Right forelimb (tissue), 1 donor: Measurements from ENCODE around the gene TMEM161B.
"Not testable (repeated sequence)": the region's sequence is repeated elsewhere in the genome, so short reads cannot be mapped to it uniquely, and the experiment has no call there.

ENCODE experiments used
- DNase-seq: peaks from one replicate; pipeline ENCODE4 v3.0.0-alpha.2; 2018

TMEM161B gene

DNA sequence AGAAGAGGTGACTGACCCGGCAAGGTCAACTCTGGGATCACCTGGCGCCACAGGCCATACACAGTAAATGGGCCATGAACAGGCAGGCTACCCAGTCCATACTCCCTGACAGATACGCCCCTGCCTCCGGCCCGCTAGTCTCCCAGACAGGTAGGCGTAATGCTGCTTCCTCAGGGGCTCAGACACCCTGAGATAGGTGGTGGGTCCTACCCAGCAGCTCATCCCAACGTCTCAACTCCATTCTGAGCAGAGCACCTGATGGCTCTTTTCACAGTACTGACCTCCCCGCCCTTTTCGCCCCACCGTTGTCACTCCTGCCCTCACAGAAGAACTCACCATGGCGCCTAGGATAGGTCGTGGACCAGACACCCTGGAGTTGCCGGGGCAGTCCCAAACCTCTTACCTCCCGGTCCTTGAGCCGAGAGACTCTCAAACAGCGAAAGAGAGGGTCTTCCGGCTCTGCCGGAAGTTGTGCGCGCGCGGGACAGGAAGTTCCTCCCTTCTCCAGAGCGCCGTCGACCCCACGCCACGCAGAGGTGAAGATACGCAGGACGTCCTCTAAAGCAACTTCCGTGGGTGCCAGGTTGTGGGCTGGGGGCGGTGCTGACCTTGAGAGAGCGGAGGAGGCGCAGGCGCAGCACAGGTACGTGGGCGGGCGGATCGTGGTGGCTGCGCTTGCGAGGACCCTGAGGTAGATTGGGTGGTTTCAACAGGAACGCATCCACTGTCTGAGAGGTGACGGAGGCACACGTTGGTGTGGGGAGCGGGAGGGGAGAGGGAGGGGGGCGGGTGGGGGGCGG is at the start of gene TMEM161B:
TSS of gene TMEM161B (minus strand) at position 461 of the 800 bp plus-strand sequence. CDS start at position 339, 122 bp downstream.
- DNase-seq = peak; percentile 87

DNA sequence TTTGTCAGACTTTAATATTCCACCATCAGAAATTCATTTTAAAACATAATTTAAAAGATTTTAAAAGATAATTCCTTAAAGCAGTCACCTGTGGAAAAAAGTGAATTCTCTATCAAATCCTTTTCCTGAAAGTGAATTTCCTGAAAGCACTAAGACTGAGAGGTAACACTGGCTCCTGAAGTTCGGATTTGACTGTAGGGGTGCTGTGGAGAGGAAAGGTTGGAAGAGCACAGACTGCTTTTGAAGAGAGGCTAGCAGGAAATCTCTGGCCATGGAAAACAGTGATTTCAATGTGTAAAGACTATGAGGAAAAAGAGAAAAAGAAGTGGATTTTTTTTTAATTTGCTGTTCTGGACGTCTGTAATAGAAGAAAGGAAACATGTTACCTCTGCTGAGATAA is 35.7 kb upstream of the TMEM161B start:
- DNase-seq = no peak

DNA sequence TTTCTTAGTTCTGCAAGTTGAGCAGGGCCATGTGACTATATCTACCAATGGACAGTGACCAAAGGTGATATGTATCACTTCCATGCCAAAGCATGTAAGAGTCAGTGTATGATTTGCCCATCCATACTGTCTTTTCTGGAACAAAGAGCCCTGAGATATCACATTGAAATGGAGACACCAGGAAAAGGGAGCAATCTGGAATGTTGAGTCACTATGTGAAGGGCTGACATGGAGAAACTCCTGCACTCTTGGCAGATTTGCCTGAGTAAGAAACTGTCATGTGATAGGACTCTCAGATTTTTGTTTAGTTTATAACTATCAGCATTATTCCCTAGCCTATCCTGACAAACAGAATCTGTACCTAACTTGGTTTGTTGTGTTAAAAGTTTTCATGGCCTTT is 29.8 kb upstream of the TMEM161B start:
- DNase-seq = no peak

DNA sequence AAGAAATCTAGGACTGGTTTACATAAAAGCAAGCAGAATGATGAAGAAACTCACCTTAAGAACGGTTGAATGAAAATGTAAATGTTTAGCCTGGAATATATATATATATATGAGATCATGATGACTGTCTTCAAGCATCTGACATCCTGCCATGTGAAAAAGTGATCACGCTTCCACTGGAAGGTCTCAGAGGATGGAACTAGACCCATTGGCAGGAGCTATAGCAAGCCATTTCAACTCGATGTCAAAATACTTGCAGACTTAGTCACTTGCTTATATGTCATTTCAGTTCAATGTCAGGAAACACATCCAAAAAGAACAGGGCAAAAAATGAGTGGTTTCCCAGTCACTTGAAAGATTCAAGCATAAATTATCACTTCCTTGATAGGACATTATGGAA is 22.2 kb upstream of the TMEM161B start:
- DNase-seq = no peak

DNA sequence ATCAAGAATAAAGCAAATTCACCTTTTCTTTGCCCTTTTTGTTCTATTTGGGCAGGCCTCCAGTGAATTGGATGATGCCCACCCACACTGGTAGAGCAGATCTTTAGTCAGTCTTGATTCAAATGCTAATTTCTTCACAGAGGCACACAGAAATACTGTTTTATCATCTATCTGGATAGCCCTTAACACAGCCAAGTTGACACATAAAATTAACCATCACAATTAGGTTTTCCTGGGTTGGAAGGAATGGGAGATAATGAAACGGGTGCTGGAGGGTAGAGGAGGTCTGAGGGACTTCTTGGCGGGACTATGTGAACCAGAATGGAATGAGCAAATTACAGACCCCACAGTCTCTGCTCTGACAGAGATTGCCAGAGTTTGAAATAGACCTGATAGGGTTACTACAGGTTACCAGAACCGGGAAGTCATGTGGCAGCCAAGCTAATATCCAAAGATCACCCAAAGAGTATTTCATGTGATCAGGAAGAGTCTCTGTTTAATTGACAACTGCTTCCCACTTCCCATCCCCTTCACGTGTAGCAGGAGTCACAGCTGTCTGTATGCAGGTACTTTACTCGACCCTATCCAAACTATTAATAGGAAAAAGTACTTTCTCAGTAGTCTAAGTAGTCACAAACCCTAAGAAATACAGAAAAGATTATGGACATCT is 20.0 kb upstream of the TMEM161B start:
- DNase-seq = no peak

DNA sequence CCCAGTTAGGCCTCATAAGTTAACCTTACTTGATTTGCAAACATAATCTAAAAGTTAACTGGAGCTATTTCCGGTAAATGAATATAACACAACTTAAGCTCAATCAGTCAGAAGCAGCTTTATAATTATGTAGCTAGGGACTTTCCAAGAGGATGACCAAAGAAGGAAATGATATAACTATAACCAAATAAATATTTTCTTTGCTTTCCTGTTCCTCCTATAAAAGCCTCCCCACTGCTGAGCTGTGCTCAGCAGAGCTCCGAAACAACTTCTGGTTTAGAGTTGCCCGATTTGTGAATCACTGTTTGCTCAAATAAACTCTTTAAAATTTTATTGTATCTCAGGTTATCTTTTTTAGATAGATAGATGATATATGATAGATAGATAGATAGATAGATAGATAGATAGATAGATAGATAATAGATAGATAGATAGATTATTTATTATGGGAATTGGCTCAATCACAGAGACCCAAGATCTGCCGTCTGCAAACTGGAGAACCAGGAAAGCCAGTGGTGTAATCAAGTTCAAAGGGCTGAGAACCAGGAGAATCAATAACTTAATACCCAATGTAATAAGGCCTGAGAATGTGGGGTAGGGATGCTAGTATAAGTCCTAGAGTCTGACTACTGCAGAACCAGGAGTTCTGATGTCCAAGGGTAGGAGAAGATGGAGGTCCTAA is 19.3 kb upstream of the TMEM161B start:
- no peak for DNase-seq

DNA sequence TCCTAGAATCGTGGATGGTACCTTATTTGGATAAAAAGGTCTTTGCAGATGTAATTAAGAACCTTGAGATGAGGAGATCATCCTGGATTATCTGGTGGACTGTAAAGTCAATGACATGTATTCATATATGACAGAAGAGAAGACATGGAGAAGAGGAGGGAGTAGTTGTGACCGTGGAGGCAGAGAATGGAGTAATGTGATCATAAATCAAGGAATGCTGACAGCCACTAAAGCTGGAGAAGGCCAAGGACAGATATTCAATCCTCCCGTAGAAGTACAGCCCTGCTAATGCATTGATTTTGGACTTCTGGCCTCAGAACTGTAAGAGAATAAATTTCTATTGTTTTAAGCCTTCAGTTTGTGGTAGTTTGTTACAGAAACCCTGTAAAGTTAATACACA is 18.7 kb upstream of the TMEM161B start:
- no peak for DNase-seq

DNA sequence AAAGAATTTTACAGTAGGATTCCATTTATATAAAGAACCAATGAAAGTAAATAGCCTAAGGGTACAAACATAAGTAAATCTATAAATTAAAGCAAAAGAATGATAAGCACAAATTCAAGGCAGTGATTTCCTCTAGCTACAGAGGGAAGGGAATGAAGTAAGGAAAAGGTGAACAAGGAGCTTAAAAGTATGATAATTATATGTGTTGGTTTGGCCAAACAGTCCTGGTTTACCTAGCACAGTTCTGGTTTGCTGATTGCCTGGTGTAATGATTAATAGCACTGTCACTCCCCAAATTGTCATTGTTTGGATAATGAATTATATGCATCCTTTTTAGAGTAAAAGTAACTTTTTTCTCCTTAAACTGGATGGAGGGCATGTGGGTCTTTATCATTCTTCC is 15.0 kb upstream of the TMEM161B start:
- no peak for DNase-seq

DNA sequence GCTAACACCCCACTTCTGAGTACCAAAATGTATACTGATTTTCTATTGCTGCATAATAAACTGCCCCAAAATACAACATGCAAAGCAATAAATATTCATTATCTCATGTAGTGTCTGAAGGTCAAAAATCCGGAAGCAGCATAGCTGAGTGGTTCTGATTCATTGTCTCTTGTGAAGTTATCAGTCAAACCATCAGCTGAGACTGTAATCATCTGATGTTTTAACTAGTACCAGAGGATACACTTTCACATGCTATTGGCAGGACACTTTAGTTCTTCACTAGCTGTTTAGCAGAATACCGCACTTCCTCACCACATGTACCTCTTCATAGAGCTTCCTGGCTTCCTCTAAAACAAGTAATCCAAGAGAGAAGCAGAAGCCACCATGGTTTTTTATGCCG is 12.7 kb upstream of the TMEM161B start:
- no peak for DNase-seq

DNA sequence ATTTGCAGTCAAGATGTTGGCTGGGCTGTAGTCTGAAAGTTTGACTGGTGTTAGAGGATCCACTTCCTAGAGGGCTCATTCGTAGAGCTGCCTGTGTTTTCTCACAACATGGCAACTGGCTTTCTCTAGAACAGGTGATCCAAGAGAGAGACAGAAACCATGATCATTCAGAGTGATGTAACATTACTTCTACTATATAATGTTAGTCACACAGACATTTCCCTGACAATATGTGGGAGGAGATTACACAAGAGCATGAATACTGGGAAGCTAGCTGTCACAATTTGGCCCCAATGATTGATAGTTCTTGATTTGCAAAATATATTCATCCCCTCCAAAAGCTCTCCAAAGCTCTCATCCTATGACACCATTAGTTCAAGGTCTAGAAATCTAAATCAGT is 10.9 kb upstream of the TMEM161B start:
- no peak for DNase-seq

DNA sequence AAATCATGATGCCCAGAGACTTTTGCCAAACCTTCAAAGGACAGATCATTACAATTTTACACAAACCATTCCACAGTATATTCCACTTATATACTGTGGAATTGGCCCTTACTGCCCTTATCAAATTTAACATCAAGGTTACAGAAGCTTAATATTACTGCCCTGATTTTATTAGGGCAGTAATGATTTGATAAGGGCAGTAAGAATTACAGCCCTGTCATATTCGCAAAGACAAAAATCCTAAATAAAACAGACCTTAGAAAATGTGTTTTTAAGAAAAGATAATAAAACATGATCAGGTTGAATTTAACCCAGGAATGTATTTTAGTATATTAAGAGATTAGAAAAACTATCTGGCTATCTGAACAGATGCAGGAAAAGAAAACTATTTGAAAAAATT is 7.7 kb upstream of the TMEM161B start:
- no peak for DNase-seq

DNA sequence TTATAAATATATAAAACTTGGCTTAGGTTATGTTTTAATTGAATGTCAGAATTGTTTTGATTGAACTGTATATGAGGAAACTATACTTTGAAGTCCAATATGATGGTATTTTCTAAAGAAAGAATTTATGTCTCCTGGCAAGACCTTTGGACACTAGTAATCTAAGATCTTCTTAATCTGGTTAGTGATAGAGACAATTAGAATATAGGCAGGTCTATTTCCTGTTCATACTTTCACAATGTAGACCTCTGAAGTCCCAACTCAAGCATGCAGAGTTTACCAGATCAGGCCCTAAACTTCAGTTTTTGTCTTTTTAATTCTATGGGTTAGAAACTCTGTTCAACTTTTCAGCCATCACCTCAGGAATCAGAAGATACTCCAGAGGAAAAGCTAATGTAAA is 6.9 kb upstream of the TMEM161B start:
- no peak for DNase-seq

DNA sequence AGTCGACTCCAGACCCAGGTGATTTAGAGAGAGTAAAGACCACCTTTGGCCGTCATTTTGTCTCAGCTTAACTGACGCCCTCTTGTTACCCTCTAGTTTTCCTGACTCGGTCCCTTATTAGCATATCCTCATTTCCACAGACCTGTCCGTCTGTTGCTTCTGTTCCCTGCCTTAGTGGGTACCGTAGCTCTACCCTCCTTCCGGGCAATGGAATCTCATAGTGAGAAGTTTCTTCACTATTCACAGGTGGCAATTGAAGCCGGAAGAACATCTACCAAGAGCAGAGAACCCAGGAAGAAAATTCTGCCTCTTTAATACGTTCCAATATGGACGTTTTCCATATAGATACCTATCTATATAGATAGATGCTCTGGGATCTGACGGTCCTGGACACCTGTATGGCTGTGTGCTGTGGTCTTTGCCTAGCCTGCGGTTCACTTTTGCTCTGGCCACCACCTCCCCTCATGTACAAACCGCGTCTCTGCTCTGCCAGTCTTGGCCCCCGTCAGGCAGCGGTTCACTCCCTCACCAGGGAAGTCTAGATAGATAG is 652 bp upstream of the TMEM161B start:
- no peak for DNase-seq

DNA sequence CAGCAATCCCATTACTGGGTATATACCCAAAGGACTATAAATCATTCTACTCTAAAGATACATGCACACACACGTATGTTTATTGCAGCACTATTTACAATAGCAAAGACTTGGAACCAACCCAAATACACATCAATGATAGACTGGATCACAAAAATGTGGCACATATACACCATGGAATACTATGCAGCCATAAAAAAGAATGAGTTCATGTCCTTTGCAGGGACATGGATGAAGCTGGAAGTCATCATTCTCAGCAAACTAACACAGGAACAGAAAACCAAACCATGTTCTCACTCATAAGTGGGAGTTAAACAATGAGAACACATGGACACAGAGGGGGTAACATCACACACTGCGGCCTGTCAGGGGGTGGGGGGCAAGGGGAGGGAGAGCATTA is 4.1 kb downstream of the TMEM161B start:
- DNase-seq = not testable (repeated sequence)

DNA sequence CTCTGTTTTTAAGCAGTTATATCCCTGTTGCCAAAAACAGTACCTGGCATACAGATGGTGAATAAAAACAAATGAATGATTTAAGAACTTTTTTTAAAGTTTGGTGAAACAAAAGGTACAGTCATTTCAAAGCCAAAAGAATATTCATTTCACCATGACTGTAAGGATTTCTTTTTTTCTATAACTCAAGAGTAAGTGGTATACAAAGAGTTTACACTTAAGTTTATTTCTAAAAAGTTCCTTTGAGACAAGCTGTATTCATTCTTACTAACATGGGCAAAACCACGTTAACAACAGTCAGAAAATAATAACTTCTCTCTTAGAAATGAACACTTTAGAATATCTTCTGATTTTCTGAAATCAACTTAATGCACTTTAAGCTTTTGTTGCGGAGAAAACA is 5.3 kb downstream of the TMEM161B start:
- DNase-seq = no peak

DNA sequence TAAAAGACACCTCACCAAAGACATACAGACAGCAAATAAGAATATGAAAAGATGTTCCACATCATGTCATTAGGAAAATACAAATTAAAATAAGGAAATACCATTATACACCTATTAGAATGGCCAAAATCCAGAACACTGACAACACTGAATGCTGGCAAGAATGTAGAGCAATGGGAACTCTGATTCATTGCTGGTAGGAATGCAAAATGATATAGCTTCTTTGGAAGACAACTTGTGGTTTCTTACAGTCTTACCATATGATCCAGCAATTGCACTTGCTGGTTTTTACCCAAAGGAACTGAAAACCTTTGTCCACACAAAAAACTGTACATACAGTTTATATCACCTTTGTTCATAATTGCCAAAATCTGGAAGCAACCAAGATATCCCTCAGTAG is 6.5 kb downstream of the TMEM161B start:
- DNase-seq = no peak

DNA sequence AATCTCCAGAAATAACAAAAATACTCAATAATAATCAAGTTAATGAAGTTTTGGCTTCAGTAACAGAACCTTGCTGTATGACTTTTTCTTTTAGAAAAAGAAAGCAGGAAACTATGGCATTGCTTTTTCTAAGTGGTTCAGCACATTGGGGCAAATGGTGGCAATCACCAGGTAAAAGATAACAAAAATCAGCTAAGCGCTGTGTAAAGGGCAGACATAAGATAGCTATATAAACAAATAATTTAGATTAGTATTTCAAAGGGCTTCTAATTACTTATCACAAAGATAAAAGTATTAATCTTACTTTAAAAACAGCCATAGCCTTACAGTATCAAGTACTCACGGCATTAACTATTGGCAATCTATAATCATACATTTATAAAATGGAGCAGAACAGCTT is 10.0 kb downstream of the TMEM161B start:
- DNase-seq = no peak

DNA sequence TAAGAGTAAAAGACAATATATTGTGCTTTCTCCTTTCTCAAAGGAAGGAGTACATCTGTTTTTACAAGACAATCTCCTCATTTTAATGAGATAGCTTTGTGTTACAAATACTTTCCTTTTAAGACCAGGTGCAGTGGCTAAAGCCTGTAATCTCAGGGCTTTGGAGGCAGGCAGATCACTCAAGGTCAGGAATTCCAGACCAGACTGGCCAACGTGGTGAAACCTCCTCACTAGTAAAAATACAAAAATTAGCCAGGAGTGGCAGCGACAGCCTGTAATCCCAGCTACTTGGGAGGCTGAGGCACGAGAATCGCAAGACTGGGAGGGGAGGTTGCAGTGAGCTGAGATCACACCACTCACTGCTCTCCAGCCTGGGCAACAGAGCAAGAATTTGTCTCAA is 11.8 kb downstream of the TMEM161B start:
- no peak for DNase-seq

DNA sequence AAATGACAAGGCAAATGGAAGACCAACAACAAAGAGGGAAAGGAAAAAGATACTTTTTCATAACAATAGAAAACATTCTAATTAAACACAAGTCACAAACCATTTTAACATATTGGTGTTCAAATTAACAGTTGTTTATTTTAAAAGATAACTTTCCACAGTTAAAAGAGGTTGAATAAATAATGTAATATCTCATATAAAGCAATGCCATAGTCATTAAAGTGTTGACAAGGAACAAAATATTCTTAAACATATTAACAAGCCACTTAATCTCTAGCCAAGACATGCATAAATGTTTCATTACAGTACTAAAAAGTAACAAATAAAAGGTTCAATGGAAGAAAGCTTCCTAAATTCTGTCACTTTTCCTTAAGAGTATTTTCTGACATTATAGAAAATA is 12.6 kb downstream of the TMEM161B start:
- DNase-seq = no peak

DNA sequence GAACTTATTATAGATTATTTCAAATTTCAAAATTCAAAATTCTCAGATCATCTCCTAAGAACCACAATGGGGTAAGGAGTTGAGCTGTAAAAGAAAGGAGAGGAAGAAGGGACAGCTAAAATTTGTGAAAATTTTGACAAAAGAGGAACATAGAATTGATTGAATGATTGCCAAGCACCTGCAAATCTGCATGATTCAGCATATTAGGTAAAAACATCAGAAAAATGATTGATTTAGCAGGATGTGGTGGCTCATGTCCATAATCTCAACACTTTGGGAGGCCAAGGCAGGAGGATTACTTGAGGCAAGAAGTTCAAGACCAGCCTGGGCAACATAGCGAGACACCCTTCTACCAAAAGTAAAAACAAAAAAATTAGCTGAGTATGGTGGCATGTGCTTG is 14.3 kb downstream of the TMEM161B start:
- DNase-seq = no peak

DNA sequence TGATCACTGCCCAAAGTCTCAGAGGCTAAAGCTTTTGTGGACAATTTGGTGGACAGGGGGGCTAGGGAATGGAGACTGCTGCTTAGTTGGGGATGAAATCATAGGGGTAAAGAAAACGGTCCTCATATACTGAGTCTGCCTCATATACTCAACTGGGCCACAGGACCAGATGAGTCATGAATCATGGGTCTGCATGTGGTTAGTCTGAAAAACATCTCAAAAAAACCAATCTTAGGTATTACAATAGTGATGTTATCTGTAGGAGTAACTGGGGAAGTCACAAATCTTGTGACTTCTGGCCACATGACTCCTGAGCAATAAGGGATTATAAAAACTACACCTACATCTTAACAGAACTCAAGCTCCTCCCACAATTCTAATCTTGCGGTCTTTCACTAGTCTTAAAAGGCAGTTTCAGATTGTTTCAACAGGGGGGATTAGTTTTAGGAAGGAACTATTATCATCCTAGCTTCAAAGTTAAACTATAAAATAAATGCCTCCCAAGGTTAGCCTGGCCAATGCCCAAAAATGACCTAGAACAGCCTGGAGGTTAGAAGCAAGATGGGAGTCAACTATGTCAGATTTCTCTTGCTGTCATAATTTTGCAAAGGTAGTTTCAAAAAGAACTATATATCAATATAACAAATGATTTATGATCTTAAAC is 17.5 kb downstream of the TMEM161B start:
- no peak for DNase-seq

DNA sequence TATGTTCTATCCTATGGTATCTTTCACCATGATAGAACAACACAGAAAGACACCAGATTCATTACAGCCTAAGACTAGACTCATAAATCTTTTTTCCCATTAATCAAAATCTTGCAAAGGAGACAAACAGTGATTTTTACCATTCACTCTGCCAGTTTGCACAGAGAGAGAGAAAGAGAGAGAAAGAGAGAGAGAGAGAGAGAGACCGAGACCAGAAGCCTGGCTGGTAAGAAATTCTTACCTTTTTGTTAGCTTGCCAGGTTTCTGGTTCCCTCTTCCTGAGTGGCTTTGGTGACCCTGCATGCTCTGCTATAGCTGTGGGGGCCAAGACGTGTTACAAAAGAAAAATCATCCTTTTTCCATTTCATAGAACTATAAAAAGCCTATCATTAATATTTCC is 18.6 kb downstream of the TMEM161B start:
- no peak for DNase-seq
